OCI-LY3 (cell line): Measurements from ENCODE around the gene MYCBP2.
"Not testable (repeated sequence)": the region's sequence is repeated elsewhere in the genome, so short reads cannot be mapped to it uniquely, and the experiment has no call there.

Experiments
- CTCF ChIP-seq: fragments of 200-600, 300-600 bp; sonication (generic); IDR thresholded peaks from 2 replicates; pipeline ENCODE4 v1.5.1; 2014; ENCODE audit warnings: antibody characterized with exemption, low read length, low read depth
- EZH2phosphoT487 ChIP-seq: fragments of 200-600 bp; shearing (Covaris generic); IDR thresholded peaks from 2 replicates; pipeline ENCODE4 v1.6.1; 2018; ENCODE audit warnings: antibody characterized with exemption, mixed run types, low read depth

GRCh38 chr13:77347351-77347750, 20.5 kb upstream of the MYCBP2 start:
- not testable (repeated sequence) for TF ChIP-seq CTCF, EZH2phosphoT487
